HepG2 (cell line): ENCODE data around the gene OPRM1. TPM values are rescaled to one million over a fixed set of nuclear protein-coding genes. Genes with fewer than 3 reads are reported as not detected.

Experiments
- JUND ChIP-seq: sonication (generic); formaldehyde crosslinking; IDR thresholded peaks from 2 replicates; pipeline ENCODE4 v1.8.0; 2022; ENCODE audit warnings: mild to moderate bottlenecking, missing genetic modification reagents
- NPAS2 ChIP-seq: sonication (generic); formaldehyde crosslinking; IDR thresholded peaks from 2 replicates; pipeline ENCODE4 v1.8.0; 2022; ENCODE audit warnings: mild to moderate bottlenecking, missing genetic modification reagents, borderline replicate concordance
- RXRA ChIP-seq: sonication (generic); formaldehyde crosslinking; IDR thresholded peaks from 2 replicates; pipeline ENCODE4 v1.5.1; 2020; ENCODE audit warnings: missing genetic modification reagents
- SMAD3 ChIP-seq: sonication (generic); formaldehyde crosslinking; IDR thresholded peaks from 2 replicates; pipeline ENCODE4 v1.4.0; 2020; ENCODE audit warnings: missing genetic modification reagents
- TBP ChIP-seq: sonication (generic); formaldehyde crosslinking; IDR thresholded peaks from 2 replicates; pipeline ENCODE4 v1.5.0; 2020; ENCODE audit warnings: missing genetic modification reagents
- WIZ ChIP-seq: sonication (generic); formaldehyde crosslinking; IDR thresholded peaks from 2 replicates; pipeline ENCODE4 v1.5.1; 2020; ENCODE audit warnings: mild to moderate bottlenecking, missing genetic modification reagents
- ZHX2 ChIP-seq, 2 experiments: sonication (generic) in 1 of 2; formaldehyde crosslinking in 1 of 2; IDR thresholded peaks; 2 replicates each; pipeline versions ENCODE4 v1.6.1 to v1.9.0; 2014 to 2022; ENCODE audit warnings: antibody characterized with exemption in 1 of 2, borderline replicate concordance in 1 of 2, inconsistent platforms in 1 of 2, low read depth in 1 of 2, missing genetic modification reagents in 1 of 2
- ZMAT3 ChIP-seq: sonication (generic); formaldehyde crosslinking; conservative IDR thresholded peaks from 2 replicates; pipeline ENCODE4 v1.7.0; 2021; ENCODE audit warnings: missing genetic modification reagents
- ZNF354B ChIP-seq: sonication (generic); formaldehyde crosslinking; IDR thresholded peaks from 2 replicates; pipeline ENCODE4 v1.8.0; 2022; ENCODE audit warnings: mild to moderate bottlenecking, missing genetic modification reagents
- ZNF549 ChIP-seq: sonication (generic); formaldehyde crosslinking; IDR thresholded peaks from 2 replicates; pipeline ENCODE4 v1.5.0; 2020; ENCODE audit warnings: missing genetic modification reagents
- ZNF766 ChIP-seq: sonication (generic); formaldehyde crosslinking; IDR thresholded peaks from 2 replicates; pipeline ENCODE4 v1.5.0; 2020; ENCODE audit warnings: missing genetic modification reagents, borderline replicate concordance
- polyA plus RNA-seq, 8 experiments: library from polyadenylated mRNA; depleted of rRNA in 3 of 8; stranded (reverse) in 7 of 8; unstranded in 1 of 8; fragments of >200 nt; fragmentation: Illumina TruSeq in 4 of 8; extraction: Trizol in 4 of 8; gene quantifications; 2 replicates each; pipeline versions ENCODE4 v1.2.1 to v1.2.3, GENCODE V29; 2011 to 2016; ENCODE audit warnings: low read depth in 4 of 8, missing spikeins in 1 of 8, mixed read lengths in 1 of 8; ENCODE audit not compliant: insufficient read depth in 1 of 8
- total RNA-seq, 5 experiments: library from RNA; depleted of rRNA; stranded (reverse); fragments of >200 nt; fragmentation: Illumina TruSeq; extraction: Trizol; gene quantifications; 2 replicates each; pipeline ENCODE4 v1.2.3, GENCODE V29; 2016; ENCODE audit warnings: low read depth in 1 of 5
- TF ChIP-seq, protein P1 (sequence below): sonication (generic); formaldehyde crosslinking; IDR thresholded peaks from 2 replicates; pipeline ENCODE4 v1.9.0; 2021; ENCODE audit warnings: missing genetic modification reagents, mild to moderate bottlenecking, borderline replicate concordance
- TF ChIP-seq, protein P2 (sequence below): sonication (generic); formaldehyde crosslinking; conservative IDR thresholded peaks from 2 replicates; pipeline ENCODE4 v1.8.0; 2022; ENCODE audit warnings: missing genetic modification reagents
- TF ChIP-seq, protein P3 (sequence below): sonication (generic); formaldehyde crosslinking; IDR thresholded peaks from 2 replicates; pipeline ENCODE4 v1.4.0; 2020; ENCODE audit warnings: missing genetic modification reagents

The OPRM1 gene
- total and polyA plus RNA-seq, 2 of the 13 experiments (the other 11 are each of a cell fraction or from before 2014, with no cell fraction given): not detected

DNA sequence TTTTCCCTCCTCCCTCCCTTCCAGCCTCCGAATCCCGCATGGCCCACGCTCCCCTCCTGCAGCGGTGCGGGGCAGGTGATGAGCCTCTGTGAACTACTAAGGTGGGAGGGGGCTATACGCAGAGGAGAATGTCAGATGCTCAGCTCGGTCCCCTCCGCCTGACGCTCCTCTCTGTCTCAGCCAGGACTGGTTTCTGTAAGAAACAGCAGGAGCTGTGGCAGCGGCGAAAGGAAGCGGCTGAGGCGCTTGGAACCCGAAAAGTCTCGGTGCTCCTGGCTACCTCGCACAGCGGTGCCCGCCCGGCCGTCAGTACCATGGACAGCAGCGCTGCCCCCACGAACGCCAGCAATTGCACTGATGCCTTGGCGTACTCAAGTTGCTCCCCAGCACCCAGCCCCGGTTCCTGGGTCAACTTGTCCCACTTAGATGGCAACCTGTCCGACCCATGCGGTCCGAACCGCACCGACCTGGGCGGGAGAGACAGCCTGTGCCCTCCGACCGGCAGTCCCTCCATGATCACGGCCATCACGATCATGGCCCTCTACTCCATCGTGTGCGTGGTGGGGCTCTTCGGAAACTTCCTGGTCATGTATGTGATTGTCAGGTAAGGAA is at the start of gene OPRM1 (continued):
- no peak for TF ChIP-seq ZHX2 (IDR thresholded peaks at IDR 0.05; ENCODE audit: low read depth)
- peak; percentile 82; the same call in 1 of the 2 replicates for TF ChIP-seq ZHX2 (CRISPR knock-in tag; IDR thresholded peaks at IDR 0.05; ENCODE audit: borderline replicate concordance)
- no peak for TF ChIP-seq JUND (CRISPR knock-in tag)
- peak; percentile 81; the same call in 1 of the 2 replicates for TF ChIP-seq ZNF766 (CRISPR knock-in tag)
- no peak; the same call in 1 of the 2 replicates for TF ChIP-seq RXRA
- TF ChIP-seq, protein P1, sequence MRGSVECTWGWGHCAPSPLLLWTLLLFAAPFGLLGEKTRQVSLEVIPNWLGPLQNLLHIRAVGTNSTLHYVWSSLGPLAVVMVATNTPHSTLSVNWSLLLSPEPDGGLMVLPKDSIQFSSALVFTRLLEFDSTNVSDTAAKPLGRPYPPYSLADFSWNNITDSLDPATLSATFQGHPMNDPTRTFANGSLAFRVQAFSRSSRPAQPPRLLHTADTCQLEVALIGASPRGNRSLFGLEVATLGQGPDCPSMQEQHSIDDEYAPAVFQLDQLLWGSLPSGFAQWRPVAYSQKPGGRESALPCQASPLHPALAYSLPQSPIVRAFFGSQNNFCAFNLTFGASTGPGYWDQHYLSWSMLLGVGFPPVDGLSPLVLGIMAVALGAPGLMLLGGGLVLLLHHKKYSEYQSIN (CRISPR knock-in tag): peak; percentile 61; the same call in 1 of the 2 replicates
- TF ChIP-seq ZNF549 (CRISPR knock-in tag): no peak
- peak; percentile 98 for TF ChIP-seq WIZ (CRISPR knock-in tag)
- no peak for TF ChIP-seq TBP (CRISPR knock-in tag)
- 0 out of 2 replicates have a peak, but pooled peaks have one; percentile 31 for TF ChIP-seq ZNF354B (CRISPR knock-in tag)
- TF ChIP-seq, protein P2, sequence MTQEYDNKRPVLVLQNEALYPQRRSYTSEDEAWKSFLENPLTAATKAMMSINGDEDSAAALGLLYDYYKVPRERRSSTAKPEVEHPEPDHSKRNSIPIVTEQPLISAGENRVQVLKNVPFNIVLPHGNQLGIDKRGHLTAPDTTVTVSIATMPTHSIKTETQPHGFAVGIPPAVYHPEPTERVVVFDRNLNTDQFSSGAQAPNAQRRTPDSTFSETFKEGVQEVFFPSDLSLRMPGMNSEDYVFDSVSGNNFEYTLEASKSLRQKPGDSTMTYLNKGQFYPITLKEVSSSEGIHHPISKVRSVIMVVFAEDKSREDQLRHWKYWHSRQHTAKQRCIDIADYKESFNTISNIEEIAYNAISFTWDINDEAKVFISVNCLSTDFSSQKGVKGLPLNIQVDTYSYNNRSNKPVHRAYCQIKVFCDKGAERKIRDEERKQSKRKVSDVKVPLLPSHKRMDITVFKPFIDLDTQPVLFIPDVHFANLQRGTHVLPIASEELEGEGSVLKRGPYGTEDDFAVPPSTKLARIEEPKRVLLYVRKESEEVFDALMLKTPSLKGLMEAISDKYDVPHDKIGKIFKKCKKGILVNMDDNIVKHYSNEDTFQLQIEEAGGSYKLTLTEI (CRISPR knock-in tag): no peak
- no peak for TF ChIP-seq NPAS2 (CRISPR knock-in tag)
- TF ChIP-seq, protein P3, sequence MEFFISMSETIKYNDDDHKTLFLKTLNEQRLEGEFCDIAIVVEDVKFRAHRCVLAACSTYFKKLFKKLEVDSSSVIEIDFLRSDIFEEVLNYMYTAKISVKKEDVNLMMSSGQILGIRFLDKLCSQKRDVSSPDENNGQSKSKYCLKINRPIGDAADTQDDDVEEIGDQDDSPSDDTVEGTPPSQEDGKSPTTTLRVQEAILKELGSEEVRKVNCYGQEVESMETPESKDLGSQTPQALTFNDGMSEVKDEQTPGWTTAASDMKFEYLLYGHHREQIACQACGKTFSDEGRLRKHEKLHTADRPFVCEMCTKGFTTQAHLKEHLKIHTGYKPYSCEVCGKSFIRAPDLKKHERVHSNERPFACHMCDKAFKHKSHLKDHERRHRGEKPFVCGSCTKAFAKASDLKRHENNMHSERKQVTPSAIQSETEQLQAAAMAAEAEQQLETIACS: no peak
- peak; percentile 73 for TF ChIP-seq ZMAT3 (CRISPR knock-in tag)
- peak; percentile 82 for TF ChIP-seq SMAD3 (CRISPR knock-in tag)
